Endometrial microvascular endothelial cells (primary cell): ENCODE results near the gene KRT3. TPM values are rescaled to one million over a fixed set of nuclear protein-coding genes. Genes with fewer than 3 reads are reported as not detected.

Source experiments
- in situ Hi-C: cut with HindIII; loops from 2 replicates; pipeline ENCODE4 v1.10.0; 2017; ENCODE audit warnings: low sequenced_read_pairs, low pct_unique_long_range_greater_than_20kb; ENCODE audit errors: inconsistent ontology term
- total RNA-seq: library from RNA; depleted of rRNA; stranded (reverse); fragments of >200 nt; gene quantifications from one replicate; pipeline ENCODE4 v1.2.3, GENCODE V29; 2015; ENCODE audit errors: inconsistent ontology term

The KRT3 gene
- total RNA-seq, 1 donor from 2014 or later = not detected

- in situ Hi-C loops = no loop called here
Measured at GRCh38 chr12:52828591-52829021, 32.7 kb upstream of the KRT3 start.

GRCh38 chr12:52828156-52828555 lies 32.2 kb upstream of the KRT3 start:
- in situ Hi-C loops = no loop called here

GRCh38 chr12:52827499-52828090 lies 31.7 kb upstream of the KRT3 start:
- in situ Hi-C loops = no loop called here

- in situ Hi-C loops = no loop called here
Measured at GRCh38 chr12:52826611-52827498, 30.9 kb upstream of the KRT3 start.

- in situ Hi-C loops = no loop called here
Measured at GRCh38 chr12:52825961-52826360, 30.0 kb upstream of the KRT3 start.

- in situ Hi-C loops = no loop called here
Measured at GRCh38 chr12:52824741-52825410, 29.0 kb upstream of the KRT3 start.

GRCh38 chr12:52823761-52824450 lies 28.0 kb upstream of the KRT3 start:
- in situ Hi-C loops = no loop called here

GRCh38 chr12:52822771-52823510 lies 27.0 kb upstream of the KRT3 start:
- in situ Hi-C loops = no loop called here

- in situ Hi-C loops = no loop called here
Measured at GRCh38 chr12:52821826-52822660, 26.1 kb upstream of the KRT3 start.

- in situ Hi-C loops = no loop called here
Measured at GRCh38 chr12:52821071-52821730, 25.3 kb upstream of the KRT3 start.

- in situ Hi-C loops = no loop called here
Measured at GRCh38 chr12:52820521-52820920, 24.6 kb upstream of the KRT3 start.

- in situ Hi-C loops = no loop called here
Measured at GRCh38 chr12:52819731-52820510, 24.0 kb upstream of the KRT3 start.

- in situ Hi-C loops = no loop called here
Measured at GRCh38 chr12:52818887-52819420, 23.0 kb upstream of the KRT3 start.

GRCh38 chr12:52818388-52818787 lies 22.5 kb upstream of the KRT3 start:
- in situ Hi-C loops = no loop called here

- in situ Hi-C loops = no loop called here
Measured at GRCh38 chr12:52817699-52818238, 21.9 kb upstream of the KRT3 start.

- in situ Hi-C loops = no loop called here
Measured at GRCh38 chr12:52817003-52817698, 21.2 kb upstream of the KRT3 start.
